H1 (cell line): Measurements from ENCODE around the gene NMRK2.

ENCODE experiments used
- CHD1 ChIP-seq: IDR thresholded peaks from 2 replicates; pipeline ENCODE4 v1.6.1; 2012; ENCODE audit warnings: low read depth, low read length, improper control_type of control experiment
- CTCF ChIP-seq, 3 experiments: IDR thresholded peaks; 1 replicate in 2 of 3; 2 replicates in 1 of 3; pipeline versions ENCODE4 v1.5.1 to v1.6.1; 2011; ENCODE audit warnings: low read length in 3 of 3, mild to moderate bottlenecking in 3 of 3, inconsistent platforms in 2 of 3, low read depth in 1 of 3, moderate library complexity in 1 of 3; ENCODE audit not compliant: insufficient read depth in 1 of 3; ENCODE audit errors: control extremely low read depth in 1 of 3
- RXRA ChIP-seq: IDR thresholded peaks from 2 replicates; pipeline ENCODE4 v1.6.1; 2011; ENCODE audit warnings: low read depth, mild to moderate bottlenecking, low read length, moderate library complexity; ENCODE audit not compliant: insufficient read depth
- SIN3A ChIP-seq, 2 experiments: IDR thresholded peaks in 1 of 2; conservative IDR thresholded peaks in 1 of 2; 2 replicates each; pipeline ENCODE4 v1.6.1; 2011 to 2012; ENCODE audit warnings: low read length in 2 of 2, improper control_type of control experiment in 1 of 2, low read depth in 1 of 2, mild to moderate bottlenecking in 1 of 2
- TAF1 ChIP-seq: IDR thresholded peaks from 2 replicates; pipeline ENCODE4 v1.6.1; 2011; ENCODE audit warnings: mild to moderate bottlenecking, low read depth, low read length

- TF ChIP-seq CHD1 (no peak), CTCF (IDR thresholded peaks at IDR 0.05; ENCODE audit: control extremely low read depth in 1 of 3, insufficient read depth in 1 of 3, low read depth in 1 of 3, low read length in 3 of 3) (no peak), SIN3A (conservative IDR thresholded peaks at IDR 0.05 in 1 of 2, IDR thresholded peaks at IDR 0.05 in 1 of 2; ENCODE audit: low read depth in 1 of 2, low read length in 2 of 2) (no peak), TAF1 (no peak), RXRA (no peak)
Measured at GRCh38 chr19:3984584-3984907, 51.7 kb downstream of the NMRK2 start.
